Epithelial cell of esophagus (primary cell): ENCODE measurements around the gene PAXIP1.

Experiments
- DNase-seq: peaks from one replicate; pipeline ENCODE4 v3.0.0; 2010; ENCODE audit warnings: low read depth
- H3K4me3 ChIP-seq: 2 replicates; pipeline ENCODE4 v1.5.1; 2011; ENCODE audit warnings: mild to moderate bottlenecking, low read length, control low read depth
- TF ChIP-seq, protein P1 (sequence below): IDR thresholded peaks from 2 replicates; pipeline ENCODE4 v1.5.1; 2011; ENCODE audit warnings: low read depth, mild to moderate bottlenecking, low read length, control low read depth, inconsistent platforms; ENCODE audit not compliant: insufficient read depth; ENCODE audit errors: missing control alignments

Gene PAXIP1

DNA sequence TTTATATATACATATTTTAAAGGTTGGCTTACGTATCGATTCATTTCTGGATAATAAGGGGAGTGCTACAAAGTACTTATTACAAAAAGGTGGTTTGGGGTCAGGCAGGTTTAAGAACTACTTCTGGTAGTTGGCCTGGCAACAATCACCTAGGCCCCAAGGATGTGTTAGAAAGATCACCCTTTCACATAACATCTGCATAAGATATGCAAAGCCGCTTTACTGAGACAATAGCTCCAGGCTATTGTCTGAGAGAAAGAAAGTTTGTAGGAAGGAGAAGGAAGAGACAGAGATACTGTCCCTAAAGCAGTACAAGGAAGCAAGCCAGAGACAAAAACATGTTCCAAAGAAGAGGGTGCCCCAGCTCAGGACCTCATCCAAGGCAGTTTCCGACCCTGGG is 6.2 kb downstream of the PAXIP1 start:
- H3K4me3 ChIP-seq: no peak overlapping the region
- TF ChIP-seq, protein P1, sequence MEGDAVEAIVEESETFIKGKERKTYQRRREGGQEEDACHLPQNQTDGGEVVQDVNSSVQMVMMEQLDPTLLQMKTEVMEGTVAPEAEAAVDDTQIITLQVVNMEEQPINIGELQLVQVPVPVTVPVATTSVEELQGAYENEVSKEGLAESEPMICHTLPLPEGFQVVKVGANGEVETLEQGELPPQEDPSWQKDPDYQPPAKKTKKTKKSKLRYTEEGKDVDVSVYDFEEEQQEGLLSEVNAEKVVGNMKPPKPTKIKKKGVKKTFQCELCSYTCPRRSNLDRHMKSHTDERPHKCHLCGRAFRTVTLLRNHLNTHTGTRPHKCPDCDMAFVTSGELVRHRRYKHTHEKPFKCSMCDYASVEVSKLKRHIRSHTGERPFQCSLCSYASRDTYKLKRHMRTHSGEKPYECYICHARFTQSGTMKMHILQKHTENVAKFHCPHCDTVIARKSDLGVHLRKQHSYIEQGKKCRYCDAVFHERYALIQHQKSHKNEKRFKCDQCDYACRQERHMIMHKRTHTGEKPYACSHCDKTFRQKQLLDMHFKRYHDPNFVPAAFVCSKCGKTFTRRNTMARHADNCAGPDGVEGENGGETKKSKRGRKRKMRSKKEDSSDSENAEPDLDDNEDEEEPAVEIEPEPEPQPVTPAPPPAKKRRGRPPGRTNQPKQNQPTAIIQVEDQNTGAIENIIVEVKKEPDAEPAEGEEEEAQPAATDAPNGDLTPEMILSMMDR: no peak
- no peak for DNase-seq

DNA sequence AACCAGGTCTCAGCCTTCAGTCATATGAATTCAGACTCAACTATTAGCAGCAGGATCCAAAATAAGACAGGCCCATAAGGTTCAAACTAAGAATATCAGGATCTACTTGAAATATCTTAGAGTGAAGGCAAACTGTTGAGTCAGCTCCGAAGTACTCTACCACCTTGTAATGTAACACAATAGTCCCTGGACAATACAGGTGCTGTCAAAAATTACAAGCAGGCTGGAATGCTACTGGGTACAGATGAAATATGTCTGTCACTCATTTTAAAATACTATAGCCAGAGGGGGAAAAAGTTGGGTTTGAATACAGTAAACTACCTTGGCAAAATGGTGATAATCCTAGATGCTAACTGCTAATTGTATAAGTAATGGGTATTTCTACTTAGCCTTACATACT is 6.8 kb downstream of the PAXIP1 start:
- no peak overlapping the region for H3K4me3 ChIP-seq
- TF ChIP-seq, protein P1: no peak
- no peak for DNase-seq

GRCh38 chr7:154994996-154995395 is 7.9 kb downstream of the PAXIP1 start:
- TF ChIP-seq, protein P1: no peak
- DNase-seq: no peak
- no peak overlapping the region for H3K4me3 ChIP-seq

- no peak for DNase-seq
- no peak overlapping the region for H3K4me3 ChIP-seq
- TF ChIP-seq, protein P1: no peak
Measured at GRCh38 chr7:154990964-154991540, 11.9 kb downstream of the PAXIP1 start.

DNA sequence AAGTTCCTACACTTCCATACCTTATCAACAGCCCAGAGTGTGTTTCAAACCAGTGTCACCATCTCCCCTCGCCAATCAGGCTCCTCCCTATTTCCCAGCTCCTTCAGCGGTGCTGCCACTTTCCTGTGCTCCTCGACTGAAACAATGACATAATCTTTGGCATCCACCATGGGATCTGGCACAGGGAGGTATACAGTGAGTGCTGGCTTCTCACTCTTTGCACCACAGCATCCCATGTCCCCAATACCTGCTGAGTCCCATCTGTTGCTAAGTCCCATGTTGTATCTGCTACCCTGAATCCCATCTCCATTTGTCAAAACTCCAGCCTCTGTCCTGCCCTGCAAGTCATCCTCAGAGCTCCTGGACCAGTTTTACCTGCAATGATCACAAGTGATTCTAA is 15.4 kb downstream of the PAXIP1 start:
- H3K4me3 ChIP-seq: no peak overlapping the region
- TF ChIP-seq, protein P1: no peak
- no peak for DNase-seq

- no peak for DNase-seq
- TF ChIP-seq, protein P1: no peak
- H3K4me3 ChIP-seq: no peak overlapping the region
Measured at GRCh38 chr7:154986200-154986945, 16.6 kb downstream of the PAXIP1 start.

DNA sequence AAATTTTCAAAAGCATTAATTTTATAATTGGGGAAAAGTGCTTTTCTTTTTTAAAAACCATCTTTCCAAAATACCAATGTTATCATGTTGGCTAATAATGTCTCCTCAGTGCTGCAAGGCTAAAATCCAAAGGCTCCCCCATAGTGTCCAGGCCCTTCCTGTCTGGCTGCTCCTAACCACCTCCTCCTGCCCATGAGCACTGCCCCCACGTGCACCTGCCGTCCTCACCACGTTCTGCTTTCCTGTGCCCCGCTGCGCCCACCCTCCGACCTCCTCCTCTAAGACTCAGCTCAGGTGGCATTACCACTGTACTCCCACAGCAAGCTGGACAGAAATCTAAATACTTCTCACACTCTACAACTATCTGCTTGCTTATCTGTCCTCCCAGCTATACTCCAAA is 17.7 kb downstream of the PAXIP1 start:
- TF ChIP-seq, protein P1: no peak
- DNase-seq: no peak
- H3K4me3 ChIP-seq: no peak overlapping the region
